HG03103 (cell line): ENCODE results near the gene SLC51A.
A peak's percentile ranks its signal among the peaks of the same experiment; 100 is the strongest.
"Not testable (repeated sequence)": the region's sequence is repeated elsewhere in the genome, so short reads cannot be mapped to it uniquely, and the experiment has no call there.

ENCODE experiments used
- ATAC-seq: cut with Tn5 transposase; IDR thresholded peaks from one replicate; pipeline ENCODE4 v1.9.1; 2021; ENCODE audit warnings: low read depth; ENCODE audit not compliant: unreplicated experiment

SLC51A gene

DNA sequence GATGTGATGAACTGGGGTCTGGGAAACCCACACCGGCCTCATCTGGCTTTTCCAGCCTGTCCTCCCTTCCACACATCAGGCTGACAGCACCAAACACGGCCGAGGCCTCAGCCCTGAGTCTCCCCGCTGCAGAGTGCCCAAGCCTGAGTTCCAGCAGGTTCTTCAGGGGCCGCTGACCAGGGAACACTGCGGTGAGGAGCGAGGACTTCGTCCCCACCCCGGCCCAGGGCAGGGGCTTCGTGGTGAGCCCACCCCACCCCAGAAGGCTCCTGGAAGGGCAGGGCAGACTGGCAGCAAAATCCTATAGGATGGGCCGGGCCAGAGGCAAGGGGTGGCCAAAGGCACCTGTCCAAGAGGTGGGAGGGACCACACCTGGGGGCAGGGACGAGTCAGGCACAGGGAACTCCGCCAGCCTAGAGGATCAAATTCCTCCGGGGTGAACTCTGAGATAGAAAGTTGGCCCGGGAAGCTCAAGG, at the start of gene SLC51A:
Gene SLC51A (plus strand): TSS at position 446 of the 476 bp plus-strand sequence. CDS start 179 bp downstream, outside the sequence.
- no peak for ATAC-seq

DNA sequence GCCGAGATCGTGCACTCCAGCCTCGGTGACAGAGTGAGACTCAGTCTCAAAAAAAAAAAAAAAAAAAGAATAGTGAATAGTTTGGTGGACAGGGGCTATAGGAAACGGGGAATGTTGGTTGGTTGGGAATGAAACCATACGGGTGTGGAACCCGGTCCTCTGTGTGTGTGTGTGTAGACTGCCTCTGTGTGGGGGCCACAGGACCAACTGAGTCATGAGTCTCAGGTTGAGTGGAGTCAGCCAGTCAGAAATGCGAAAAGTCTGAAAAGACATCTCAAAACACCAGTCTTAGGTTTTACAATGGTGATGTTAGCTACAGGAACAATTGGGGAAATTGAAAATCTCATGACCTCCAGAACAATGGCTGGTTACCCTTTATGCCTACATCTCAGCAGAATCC, 49.6 kb upstream of the SLC51A start:
- ATAC-seq: no peak

DNA sequence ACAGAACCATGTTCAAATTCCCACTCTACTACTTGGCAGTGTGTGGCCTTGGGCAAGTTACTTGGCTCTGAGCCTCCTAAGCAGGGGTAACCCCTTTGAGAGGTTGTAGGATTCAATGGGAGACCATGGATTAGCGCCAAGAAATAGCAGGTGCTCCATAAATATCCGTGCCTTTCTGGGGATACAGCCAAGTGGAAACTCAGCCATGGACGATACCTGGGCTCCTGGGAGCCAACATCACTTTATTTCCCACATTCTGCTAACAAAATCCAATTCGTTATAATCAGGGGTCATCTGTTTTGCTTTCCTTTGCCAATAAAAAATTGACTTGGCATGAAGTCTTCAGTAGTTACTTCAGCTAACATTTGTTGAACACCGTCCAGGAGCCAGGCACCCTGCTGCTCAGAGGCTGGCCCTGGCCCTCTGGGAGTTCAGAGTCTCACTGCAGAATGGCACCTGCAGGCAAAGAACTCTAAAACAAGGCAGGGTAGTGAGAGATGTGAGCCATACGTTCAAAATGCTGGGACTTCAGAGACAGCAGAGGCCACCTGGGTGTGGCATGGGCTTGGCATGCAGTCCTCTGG, 47.4 kb upstream of the SLC51A start:
- no peak for ATAC-seq

DNA sequence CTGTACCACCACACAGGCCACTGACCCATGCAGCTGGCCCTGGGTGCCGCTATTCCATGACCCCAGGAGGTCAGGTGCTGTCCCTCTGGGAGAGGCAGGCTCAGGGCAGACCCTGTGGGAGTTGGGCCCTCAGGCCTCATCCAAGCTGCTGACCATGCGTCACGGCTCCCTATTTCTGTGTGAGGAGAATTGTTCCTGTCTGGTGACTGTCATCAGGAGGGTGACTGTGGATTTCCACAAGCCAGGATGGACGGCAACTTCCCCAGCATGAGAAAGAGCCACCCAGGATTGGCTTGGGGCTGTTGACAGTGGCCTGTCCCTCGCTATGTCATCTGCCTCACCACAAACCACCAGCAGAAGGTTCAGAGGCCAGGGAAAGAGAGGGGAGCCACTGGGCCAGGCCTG, 46.5 kb upstream of the SLC51A start:
- no peak for ATAC-seq

DNA sequence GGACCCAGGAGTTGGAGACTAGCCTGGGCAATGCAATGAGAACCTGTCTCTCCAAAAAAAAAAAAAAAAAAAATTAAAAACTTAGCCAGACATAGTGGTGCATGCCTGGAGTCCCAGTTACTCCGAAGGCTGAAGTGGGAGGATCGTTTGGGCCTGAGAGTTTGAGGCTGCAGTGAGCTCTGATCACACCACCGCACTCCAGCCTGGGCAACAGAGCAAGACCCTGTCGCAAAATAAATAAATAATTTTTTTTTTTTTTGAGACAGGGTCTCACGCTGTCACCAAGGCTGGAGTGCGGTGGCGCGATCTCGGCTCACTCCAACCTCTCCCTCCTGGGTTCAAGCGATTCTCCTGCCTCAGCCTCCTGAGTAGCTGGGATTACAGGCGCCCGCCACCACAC, 46.0 kb upstream of the SLC51A start:
- not testable (repeated sequence) for ATAC-seq

DNA sequence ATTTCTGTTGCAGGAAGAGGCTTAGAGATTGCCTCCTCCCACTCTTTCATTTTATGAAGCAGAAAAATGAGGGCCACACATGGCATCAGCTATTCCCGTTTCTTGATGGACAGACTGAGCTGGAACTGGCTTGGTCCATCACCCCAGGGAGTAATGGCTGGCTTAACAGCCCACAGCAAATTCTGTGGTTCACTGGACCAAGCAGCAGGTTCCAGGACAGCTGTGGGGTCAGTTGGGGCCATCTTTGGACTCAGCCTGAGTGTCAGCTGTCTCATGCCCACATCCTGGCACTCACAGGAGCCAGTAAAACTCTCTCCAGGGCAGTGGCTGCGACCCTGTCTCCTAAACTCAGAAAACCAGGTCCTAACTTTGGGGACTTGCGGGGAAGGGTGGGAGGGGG, 41.7 kb upstream of the SLC51A start:
- no peak for ATAC-seq

DNA sequence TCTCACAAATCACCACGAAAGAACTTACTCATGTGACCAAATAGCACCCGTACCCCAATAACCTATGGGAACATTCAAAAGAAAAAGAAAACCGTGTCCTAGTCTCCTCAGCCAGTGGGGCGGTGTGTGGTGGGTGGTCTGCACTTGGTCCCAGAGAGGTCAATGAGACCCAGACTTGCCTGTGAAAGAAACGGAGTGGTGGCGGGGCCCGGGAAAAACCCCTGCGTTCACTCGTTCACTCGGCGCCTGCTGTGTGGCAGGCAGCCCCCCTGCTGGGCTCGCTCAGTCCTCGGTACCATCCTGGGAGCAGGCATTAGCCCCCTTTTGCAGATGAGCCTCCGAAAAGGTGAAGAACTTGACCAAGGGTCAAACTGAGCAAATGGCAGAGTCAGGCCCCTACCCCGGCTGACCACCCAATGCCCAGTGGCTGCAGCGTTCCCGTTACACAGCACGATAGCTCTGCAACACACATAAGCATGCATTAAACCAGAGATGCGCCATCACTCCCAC, 41.2 kb upstream of the SLC51A start:
- ATAC-seq: no peak

DNA sequence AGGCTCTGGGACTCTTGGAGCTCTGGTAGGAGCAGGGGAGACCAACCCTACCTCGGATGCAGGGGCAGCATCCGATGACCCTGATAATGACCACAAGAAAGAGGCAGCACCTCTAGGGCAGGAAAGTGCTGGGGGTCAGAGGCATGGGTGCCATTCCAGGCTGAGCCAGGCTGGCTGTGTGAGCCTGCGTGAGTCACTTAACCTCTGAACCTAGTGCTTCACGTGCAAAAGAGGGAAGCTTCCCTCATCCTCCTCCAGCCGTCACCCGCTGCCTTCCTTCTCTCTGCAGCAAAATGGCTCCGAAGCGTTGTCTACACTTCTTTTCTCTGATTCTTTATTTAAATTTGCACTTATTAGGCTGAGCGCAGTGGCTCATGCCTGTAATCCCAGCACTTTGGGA, 40.6 kb upstream of the SLC51A start:
- no peak for ATAC-seq

DNA sequence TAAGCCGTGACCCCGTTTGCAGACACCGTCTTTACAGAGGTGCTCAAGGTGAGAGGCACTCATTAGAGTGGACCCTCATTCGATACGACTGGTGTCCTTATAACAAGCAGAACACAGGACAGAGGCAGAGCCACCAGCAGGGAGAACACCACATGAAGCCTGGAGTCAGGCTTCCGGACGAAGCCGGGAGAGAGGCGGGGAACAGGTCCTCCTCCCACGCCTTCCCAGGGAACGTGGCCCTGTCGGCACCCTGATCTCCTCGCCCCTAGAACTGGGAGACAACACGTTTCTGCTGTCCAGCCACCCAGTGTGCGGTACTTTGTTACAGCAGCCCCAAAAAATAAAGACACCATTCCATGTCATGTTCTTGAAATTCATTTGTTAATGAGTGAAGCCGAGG, 38.8 kb upstream of the SLC51A start:
- no peak for ATAC-seq

DNA sequence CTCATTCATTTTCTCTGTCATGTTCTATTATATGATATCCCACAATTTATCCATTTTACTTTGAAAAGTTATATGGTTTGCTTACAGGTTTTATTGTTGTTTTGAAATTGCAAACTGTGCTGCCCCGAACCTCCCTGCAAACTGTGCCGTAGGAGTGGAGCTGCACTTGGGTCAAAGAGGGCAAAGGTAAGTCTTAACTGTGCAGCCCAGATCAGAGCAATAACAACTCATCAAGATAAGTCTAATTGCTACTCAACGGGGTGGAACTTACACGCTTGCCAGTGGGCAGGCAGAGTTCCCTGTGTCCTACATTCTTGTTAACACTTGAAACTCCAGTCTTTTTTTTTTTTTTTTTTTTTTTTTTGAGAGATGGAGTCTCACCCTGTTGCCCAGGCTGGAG, 38.4 kb upstream of the SLC51A start:
- no peak for ATAC-seq

DNA sequence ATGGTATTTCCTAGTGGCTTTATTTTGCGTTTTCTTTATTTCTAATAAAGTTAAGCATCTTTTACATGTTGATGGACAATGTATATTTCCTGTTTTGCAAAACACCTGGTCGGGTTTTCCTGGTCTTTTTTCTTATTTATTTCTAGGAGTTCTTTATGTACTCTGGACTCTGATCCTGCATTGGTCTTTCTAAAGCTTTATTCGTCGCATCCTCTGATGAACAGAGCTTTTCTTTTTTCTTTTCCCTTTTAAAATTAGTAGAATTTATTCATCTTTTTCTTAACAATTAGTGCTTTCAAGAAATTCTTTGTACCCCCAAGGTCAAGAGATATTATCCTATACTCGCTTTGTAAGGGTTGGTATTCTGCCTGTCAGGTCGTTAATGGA, 37.3 kb upstream of the SLC51A start:
- ATAC-seq: no peak

DNA sequence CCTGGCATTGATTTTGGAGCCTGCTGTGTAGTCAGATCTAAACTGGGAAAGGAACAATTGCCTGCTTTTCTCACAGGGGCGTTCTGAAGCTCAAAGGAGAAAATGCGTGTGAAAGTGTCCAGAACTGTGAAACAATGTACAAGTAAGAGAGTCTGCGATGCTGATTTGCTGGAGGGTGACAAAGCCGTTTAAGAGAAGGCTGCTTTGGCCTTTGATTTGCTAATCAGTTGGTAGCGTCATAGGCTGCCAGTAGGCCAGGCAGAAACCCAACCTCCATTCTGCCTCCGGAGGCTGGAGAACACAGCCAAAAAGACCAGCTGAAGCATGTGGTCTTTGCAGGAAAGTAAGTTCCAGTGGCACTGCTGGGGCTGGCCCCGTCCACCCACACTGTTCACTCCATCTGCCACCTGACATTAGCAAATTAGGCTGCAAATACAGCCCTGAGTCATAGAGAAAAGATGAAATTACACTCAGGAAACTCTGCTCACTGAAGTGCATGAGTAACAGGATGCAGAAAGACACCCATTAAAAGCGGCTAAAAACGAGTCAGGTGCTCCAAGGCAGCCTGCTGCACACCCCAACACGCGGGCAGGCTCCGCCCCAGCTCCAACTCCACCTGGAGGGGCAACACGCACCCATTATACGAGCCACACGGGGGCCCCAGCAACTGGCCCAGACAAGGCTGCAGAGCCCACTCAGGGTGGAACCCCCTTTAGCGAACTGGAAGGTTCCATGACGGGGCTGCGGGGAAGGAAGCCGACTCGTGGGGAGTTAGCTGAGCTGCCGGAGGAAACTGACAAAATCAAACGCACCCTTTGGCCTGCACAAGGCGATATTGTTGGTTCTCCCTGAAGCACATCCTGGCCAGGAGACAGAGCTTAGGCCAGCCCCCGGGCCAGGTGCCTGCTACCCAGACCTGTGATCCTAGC, 36.7 kb upstream of the SLC51A start:
- peak; percentile 58 for ATAC-seq

DNA sequence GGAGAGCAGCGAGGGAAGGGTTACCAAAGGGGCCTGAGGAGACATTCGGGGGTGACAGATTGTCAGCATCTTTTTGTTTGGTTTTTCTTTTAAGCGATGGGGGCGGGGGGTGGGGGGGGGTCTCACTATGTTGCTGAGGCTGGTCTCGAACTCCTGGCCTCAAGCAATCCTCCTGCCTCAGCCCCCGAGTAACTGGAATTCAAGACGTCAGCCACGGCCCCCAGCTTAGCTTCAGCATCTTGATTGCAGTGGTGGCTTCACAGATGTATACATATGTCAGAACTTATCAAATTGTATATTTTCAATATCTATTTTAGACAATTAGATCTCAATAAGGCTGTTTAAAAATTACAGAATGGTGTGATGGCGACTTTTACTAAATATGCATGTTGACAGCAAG, 36.0 kb upstream of the SLC51A start:
- no peak for ATAC-seq

DNA sequence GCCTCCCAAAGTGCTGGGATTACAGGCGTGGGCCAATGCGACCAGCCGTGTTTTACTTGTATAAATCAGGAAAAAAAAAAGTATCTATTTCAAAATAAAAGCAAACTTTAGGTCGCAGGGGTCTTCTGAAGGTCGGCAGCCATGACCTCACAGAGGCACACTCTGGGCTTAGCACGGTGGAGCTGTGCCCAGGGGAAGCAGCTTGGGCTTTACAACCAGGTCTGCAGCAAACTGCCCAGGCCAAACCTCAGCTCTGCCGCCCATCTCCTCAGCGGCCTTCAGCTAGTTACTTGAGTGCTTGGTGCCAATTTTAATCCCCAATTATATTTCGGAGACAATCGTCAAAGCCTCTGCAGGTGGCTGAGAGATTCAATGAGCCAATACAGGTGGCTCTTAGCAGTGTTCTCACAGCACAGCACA, 35.2 kb upstream of the SLC51A start:
- ATAC-seq: no peak

DNA sequence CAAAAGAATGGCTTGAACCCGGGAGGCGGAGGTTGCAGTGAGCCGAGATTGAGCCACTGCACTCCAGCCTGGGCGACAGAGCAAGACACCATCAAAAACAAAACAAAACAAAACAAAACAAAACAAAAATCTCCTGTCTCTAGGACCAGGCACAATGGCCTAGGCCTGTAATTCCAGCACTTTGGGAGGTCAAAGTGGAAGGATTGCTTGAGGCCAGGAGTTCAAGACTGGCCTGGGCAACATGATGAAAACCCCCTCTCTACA, 32.2 kb upstream of the SLC51A start:
- not testable (repeated sequence) for ATAC-seq

DNA sequence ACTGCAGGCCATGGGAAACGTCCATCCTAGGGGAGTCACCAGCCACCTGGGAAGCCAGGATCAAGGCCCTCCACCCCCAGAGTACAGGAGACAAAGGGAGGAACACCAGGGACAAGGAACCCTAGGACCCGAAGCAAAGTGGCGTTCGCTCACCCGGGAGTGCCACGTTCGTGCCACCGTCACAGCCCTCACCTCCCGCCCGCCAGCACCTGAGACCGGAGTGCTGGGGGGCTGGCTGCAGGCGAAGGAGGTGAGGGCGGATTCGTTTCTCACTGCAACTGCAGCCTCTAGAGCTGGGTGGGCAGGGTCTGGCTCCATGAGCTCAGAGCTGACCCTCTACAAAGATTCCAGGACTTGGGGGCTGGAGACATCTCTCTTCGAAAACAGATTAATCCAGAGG, 31.5 kb upstream of the SLC51A start:
- ATAC-seq: no peak

DNA sequence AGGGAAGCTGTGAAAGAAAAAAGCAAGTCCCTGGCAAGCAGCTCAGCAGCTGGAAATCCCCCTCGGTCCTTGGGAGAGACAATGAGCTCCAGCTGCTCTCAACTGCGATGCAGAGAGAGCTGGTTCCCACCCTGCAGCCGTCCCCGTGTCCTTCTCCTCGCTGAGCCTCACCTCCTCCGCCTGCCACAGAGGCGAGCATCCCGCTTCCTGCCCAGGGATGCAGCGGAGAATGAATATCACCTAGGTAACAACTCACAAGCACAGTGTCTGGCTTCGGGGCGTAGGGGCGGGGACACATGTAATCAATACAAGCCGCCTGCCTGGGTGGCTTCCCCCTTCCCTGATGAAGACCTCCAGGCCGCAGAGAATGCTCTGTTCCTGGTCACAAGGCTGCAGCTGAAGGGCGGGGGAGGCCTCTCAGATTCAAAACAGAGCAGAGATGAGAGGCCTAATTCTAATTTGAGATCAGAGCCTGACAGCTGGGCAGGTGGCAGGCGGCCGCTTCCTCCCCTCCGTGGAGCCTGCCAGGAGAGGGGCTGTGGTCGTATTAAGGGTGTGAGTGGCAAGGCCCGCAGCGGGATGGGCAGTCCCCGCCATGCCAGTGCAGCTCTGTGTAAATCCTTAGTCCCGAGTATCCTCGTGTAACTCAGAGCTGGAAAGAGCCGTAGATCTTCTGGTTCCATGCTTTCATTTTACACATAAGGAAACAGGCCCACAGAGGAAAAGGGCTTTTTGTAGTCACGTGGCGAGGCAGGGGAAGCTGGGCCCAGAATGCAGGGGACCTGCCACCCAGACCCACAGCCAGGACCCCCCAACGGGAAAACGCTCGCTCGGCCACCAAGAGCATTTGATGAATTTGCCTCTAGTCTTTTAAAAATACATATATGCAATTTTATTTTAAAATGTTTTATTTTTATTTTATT, 29.4 kb upstream of the SLC51A start:
- no peak for ATAC-seq

DNA sequence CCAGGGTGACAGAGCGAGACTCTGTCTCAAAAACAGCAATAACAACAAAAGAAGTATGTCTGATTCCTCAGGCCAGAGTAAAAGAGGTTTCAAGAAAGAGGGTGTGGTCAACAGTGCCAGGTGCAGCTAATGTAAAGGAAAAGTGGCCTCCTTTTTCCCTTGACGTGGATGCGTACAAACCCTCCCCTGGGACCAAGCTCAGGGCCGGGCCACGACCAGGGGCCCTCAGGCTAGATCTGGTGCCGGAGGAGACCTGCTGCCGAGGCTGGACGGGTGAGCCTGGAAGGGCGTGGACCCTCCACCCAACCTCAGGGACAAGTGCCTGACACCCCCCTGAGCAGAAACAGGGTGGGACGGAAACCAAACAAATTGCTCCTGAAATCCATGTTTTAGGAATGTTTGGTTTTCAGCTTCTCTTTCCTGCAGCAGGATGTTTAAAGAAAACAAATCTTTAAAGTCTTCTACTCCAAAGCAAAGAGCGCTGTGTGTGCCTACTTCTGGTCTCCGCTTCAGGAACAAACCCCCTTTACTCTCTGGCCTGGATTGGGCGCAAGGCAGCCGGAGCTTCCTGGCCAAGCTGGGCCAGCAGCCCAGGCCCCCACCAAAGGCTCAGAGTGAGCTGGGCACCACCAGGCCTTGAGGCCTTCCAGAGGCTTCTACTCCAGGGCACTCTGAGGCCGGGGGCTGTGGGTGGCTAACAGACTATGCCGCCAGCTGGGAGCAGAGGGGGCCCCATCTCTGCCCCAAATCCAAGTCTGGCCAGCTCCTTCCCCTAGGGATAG, 26.6 kb upstream of the SLC51A start:
- no peak for ATAC-seq

DNA sequence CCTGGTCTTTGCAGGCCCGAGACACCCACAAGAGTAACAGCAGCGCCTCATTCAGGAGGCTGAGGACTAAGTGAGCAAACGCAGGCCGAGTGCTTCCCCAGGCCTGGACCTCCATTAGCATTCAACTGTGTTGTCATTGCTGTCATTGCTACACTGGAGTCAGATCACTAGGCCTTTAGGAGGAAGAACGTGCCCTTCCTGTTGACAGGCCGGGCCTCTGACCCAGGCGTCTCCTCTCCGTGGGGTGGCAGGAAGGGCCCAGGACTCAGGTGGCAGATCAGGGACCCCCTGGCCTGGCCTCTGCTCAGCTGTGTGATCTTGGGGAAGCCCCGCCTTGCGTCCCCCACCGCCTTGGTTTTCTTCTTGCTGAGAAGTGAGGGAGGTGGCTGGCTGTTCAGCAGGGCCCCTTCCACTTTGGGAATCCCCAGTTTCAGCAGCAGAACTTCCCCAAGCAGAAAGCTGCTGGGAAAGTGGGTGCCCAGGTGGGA, 24.3 kb upstream of the SLC51A start:
- ATAC-seq: no peak

DNA sequence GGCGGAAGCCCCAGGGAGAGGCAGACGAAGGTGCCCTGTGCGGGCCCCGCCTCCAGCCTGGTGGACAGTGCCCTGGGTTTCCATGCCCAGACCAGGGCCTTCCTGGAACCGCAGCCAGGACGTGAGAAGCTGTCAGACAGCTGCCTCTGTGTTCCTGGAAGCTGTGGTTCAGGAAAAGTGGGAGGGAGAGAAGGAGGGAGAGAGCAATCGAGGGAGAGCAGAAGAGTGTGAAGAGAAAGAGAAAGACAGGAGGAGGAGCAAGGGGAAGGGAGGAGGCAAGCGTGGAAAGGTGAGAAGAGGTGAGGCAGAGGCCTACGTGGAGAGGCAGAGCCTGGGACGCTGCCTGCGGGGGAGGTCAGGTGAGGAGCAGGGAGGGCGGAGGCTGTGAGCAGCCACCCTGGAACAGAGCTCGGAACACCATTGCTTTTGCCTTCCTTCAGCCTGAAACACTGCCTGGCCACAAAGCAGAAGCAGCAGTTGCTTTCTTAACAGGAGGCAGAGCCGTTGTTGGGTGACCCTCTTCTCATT, 23.7 kb upstream of the SLC51A start:
- ATAC-seq: no peak
